Measurements from ENCODE around the gene TTLL11. TPM values are rescaled to one million over a fixed set of nuclear protein-coding genes. Genes with fewer than 3 reads are reported as not detected.

The TTLL11 gene
- total RNA-seq, 1 experiment from 2014 or later = 1.5 TPM

- H3K4me2 ChIP-seq (ENCODE audit: insufficient read depth, insufficient read length, low read length) = no peak overlapping the region
- no peaks in the 10 kb centered on the region for H3K27me3 ChIP-seq (ENCODE audit: insufficient read depth, low read length)
- H3K18ac ChIP-seq (ENCODE audit: insufficient read length, low read depth, low read length) = no peak overlapping the region
- H2AK5ac ChIP-seq (ENCODE audit: insufficient read length, low read length) = no peak overlapping the region
- DNase-seq = no peak
- Mint-ChIP-seq H3K9me3 (peaks cover 6 to 8% of the 10 kb centered on the region in 2 experiments), H3K27me3 (ENCODE audit: low read depth) (peaks cover 10% of the 10 kb centered on the region), H3K4me1 (no peaks in the 10 kb centered on the region; a peak in 1 of 4 replicates), H3K36me3 (ENCODE audit: insufficient read depth in 1 of 3, low read depth in 3 of 3) (peaks cover 0 to 8% (median 1%) of the 10 kb centered on the region in 3 experiments; a peak in 3 of 7 replicates), H3K4me3 (no peak overlapping the region), H3K27ac (no peak overlapping the region)
- no CpG with 5 or more reads among the region's 2 CpGs for WGBS (ENCODE audit: extremely low coverage, insufficient read length, low lambda C conversion rate)
- no peak overlapping the region for H3K4ac ChIP-seq (ENCODE audit: low read depth, low read length)
- no peak overlapping the region for H3K9ac ChIP-seq (ENCODE audit: extremely low read depth, insufficient read length, low read length)
- H2BK120ac ChIP-seq (ENCODE audit: low read depth, low read length, poor library complexity, severe bottlenecking) = no peak overlapping the region
- no peaks in the 10 kb centered on the region for H3K9me3 ChIP-seq (ENCODE audit: control insufficient read depth, low read depth, low read length)
- H3K14ac ChIP-seq (ENCODE audit: insufficient read depth, low read length) = no peak overlapping the region
- no peak overlapping the region for H2BK20ac ChIP-seq (ENCODE audit: low read depth, low read length, poor library complexity, severe bottlenecking)
- H3K23ac ChIP-seq (ENCODE audit: insufficient read length, low read depth, low read length) = no peak overlapping the region
- no peak overlapping the region for H4K91ac ChIP-seq (ENCODE audit: insufficient read length, low read depth, low read length)
- H3K56ac ChIP-seq (ENCODE audit: insufficient read length, low read depth, low read length) = no peak overlapping the region
- no peak overlapping the region for H4K5ac ChIP-seq (ENCODE audit: insufficient read length, low read depth, low read length)
- no peak overlapping the region for H3K27ac ChIP-seq (ENCODE audit: insufficient read length, low read depth, low read length)
- no peaks in the 10 kb centered on the region for H4K20me1 ChIP-seq (ENCODE audit: control insufficient read depth, insufficient read depth, insufficient read length)
- no peaks in the 10 kb centered on the region for H3K79me2 ChIP-seq (ENCODE audit: insufficient read depth, low read length)
- H3K79me1 ChIP-seq (ENCODE audit: insufficient read depth, low read depth, low read length, poor library complexity, severe bottlenecking) = no peaks in the 10 kb centered on the region
- no peak for TF ChIP-seq CTCF (conservative IDR thresholded peaks at IDR 0.05)
- no peak overlapping the region for H2BK12ac ChIP-seq (ENCODE audit: insufficient read length, low read depth, low read length)
- H2AFZ ChIP-seq (ENCODE audit: low read length) = no peak overlapping the region
- H2BK5ac ChIP-seq (ENCODE audit: insufficient read length, low read length) = no peak overlapping the region
- H3T11ph ChIP-seq (ENCODE audit: low read length) = no peak overlapping the region
- H4K8ac ChIP-seq (replicated peaks; ENCODE audit: insufficient read length, low read depth, low read length) = no peak overlapping the region
- H3K4me1 ChIP-seq (ENCODE audit: insufficient read depth, low read length) = no peaks in the 10 kb centered on the region
- H3K23me2 ChIP-seq (ENCODE audit: insufficient read length, low read depth, low read length, poor library complexity, severe bottlenecking) = no peaks in the 10 kb centered on the region
- no peak overlapping the region for H2BK15ac ChIP-seq (ENCODE audit: low read depth, low read length)
These were observed 109.4 kb downstream of the TTLL11 start for GRCh38 chr9:121983736-121984135.

All from H9 (cell line).